Measurements from ENCODE around the gene ALK.

ALK gene

DNA sequence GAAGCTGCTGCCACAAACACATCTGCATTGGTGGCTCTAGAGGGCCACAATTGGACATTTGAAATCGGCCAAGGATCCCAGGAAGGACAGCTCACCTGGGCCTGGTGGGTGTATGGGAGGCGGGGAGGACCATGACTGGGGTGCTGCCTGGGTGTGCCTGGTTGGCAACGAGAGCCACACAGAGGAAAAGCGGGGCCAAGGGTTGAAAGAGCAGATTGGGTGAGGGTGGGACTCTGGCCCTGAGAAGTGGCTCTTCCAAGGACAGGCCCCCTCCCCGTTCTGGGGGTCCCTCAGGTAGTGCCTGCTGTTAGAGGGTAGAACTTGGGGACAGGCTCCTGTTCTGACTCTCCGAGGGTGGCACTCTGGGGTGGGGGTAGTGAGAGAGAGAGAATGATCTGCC, 703.3 kb downstream of the ALK start:
- Histone ChIP-seq H3K36me3 (no peaks in the 10 kb centered on the region), H3K9me3 (ENCODE audit: severe bottlenecking) (no peaks in the 10 kb centered on the region), H3K27ac (no peak overlapping the region), H3K27me3 (ENCODE audit: insufficient read depth, low read depth, severe bottlenecking) (no peaks in the 10 kb centered on the region), H3K4me3 (ENCODE audit: low read depth, low read length) (no peak overlapping the region)
- DNase-seq: no peak
- TF ChIP-seq, protein P1, sequence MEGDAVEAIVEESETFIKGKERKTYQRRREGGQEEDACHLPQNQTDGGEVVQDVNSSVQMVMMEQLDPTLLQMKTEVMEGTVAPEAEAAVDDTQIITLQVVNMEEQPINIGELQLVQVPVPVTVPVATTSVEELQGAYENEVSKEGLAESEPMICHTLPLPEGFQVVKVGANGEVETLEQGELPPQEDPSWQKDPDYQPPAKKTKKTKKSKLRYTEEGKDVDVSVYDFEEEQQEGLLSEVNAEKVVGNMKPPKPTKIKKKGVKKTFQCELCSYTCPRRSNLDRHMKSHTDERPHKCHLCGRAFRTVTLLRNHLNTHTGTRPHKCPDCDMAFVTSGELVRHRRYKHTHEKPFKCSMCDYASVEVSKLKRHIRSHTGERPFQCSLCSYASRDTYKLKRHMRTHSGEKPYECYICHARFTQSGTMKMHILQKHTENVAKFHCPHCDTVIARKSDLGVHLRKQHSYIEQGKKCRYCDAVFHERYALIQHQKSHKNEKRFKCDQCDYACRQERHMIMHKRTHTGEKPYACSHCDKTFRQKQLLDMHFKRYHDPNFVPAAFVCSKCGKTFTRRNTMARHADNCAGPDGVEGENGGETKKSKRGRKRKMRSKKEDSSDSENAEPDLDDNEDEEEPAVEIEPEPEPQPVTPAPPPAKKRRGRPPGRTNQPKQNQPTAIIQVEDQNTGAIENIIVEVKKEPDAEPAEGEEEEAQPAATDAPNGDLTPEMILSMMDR (IDR thresholded peaks at IDR 0.05; ENCODE audit: low read depth, low read length): no peak

DNA sequence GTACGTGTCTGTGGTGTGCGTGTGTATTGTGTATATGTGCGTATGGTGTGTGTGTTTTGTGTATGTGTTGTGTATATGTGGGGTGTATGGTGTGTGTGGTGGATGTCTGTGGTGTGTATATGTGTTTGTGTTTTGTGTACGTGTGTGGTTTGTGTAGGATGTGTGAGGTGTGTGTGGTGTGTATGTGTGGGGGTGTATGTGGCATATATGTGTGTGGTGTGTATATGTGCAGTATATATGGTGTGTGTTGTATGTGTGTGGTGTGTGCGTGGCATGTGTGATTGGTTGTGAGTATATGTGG, 704.8 kb downstream of the ALK start:
- DNase-seq: no peak
- peak overlapping the region; percentile 37 for H3K27ac ChIP-seq
- H3K9me3 ChIP-seq (ENCODE audit: severe bottlenecking): no peaks in the 10 kb centered on the region
- H3K4me3 ChIP-seq (ENCODE audit: low read depth, low read length): no peak overlapping the region
- no peaks in the 10 kb centered on the region for H3K27me3 ChIP-seq (ENCODE audit: insufficient read depth, low read depth, severe bottlenecking)
- TF ChIP-seq, protein P1 (IDR thresholded peaks at IDR 0.05; ENCODE audit: low read depth, low read length): no peak
- H3K36me3 ChIP-seq: no peaks in the 10 kb centered on the region

DNA sequence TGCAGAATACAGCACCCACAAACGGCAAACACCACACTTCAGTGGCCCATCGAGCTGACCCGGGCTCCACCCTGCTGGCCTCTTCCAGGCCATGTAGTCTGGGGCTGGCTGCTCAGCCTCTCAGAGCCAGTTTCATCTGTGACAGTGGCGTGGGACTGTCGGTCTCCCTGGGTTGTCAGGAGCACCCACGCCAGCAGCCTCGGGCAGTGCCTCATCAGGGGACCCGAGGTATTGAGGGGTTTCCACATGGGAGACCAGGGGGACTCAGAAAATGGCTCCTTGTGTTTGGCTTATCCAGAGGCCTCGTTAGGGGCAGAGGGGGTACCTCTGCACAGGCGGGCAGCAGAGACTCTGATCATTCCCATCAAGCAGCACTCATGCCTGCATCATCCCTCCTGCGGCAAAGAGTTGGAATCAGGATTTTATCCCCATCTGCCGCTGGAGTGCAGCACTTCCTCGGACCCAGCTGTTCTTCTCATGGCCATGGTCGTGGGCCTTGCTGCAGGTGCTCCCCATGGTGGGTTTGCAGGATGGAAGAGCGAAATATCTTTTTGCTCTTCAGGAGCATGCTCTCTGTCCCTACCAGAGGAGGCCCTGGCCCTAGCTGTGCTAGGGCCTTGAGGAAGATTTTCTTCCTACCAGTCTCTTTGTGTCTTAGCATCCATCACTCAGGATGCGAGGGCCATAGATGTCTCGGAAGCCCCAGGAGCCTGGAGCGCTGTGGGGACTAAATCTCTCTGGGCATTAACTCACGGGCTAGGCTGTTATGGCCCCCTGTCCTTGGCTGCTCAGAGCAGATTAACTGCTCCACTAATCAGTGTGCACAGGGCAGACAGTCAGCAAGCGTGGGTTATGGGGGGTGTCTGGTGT, 705.4 kb downstream of the ALK start:
- Histone ChIP-seq H3K9me3 (ENCODE audit: severe bottlenecking) (no peaks in the 10 kb centered on the region), H3K4me3 (ENCODE audit: low read depth, low read length) (no peak overlapping the region), H3K27me3 (ENCODE audit: insufficient read depth, low read depth, severe bottlenecking) (no peaks in the 10 kb centered on the region), H3K36me3 (no peaks in the 10 kb centered on the region), H3K27ac (peak overlapping the region; percentile 37)
- DNase-seq: peak; percentile 89
- TF ChIP-seq, protein P1 (IDR thresholded peaks at IDR 0.05; ENCODE audit: low read depth, low read length): peak; percentile 52; the same call in 1 of the 2 replicates

DNA sequence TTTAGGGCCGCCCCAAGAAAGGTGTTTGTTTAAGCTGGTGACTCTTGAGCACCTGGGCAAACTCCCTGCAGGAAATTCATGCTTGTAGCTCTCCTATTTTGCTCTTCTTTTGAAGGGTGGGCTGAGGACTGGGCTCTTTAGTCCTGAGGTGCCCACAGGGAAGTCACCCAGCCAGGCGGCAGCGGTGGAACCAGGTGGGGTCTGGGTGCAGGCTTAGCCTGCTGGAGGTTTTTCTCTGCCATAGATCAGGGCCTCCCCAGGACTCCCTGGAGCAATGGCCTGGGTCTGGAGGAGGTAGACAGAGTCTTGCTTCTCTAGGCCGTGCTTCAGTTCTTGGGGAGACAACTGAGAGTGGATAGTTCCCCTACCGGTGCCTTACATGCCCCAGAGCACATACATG, 706.3 kb downstream of the ALK start:
- Histone ChIP-seq H3K9me3 (ENCODE audit: severe bottlenecking) (no peaks in the 10 kb centered on the region), H3K27ac (no peak overlapping the region), H3K36me3 (no peaks in the 10 kb centered on the region), H3K27me3 (ENCODE audit: insufficient read depth, low read depth, severe bottlenecking) (no peaks in the 10 kb centered on the region), H3K4me3 (ENCODE audit: low read depth, low read length) (no peak overlapping the region)
- DNase-seq: no peak
- TF ChIP-seq, protein P1 (IDR thresholded peaks at IDR 0.05; ENCODE audit: low read depth, low read length): no peak

DNA sequence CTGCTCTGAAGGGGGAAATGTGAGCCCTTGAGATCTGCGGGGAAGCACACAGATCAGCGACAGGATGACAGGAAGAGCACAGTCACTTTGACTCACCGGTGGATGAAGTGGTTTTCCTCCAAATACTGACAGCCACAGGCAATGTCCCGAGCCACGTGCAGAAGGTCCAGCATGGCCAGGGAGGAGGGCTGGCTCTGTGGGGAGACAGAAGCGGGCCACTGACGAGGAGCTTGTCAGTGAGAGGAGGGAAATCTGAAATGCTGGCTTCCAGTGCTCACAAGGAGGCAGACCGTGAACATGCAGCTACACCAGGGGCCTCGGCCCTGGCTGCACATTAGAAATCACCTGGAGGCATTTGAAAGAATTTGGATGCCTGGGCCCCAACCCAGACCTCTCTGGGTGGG, 707.5 kb downstream of the ALK start:
- Histone ChIP-seq H3K9me3 (ENCODE audit: severe bottlenecking) (no peaks in the 10 kb centered on the region), H3K27me3 (ENCODE audit: insufficient read depth, low read depth, severe bottlenecking) (no peaks in the 10 kb centered on the region)
- TF ChIP-seq, protein P1 (IDR thresholded peaks at IDR 0.05; ENCODE audit: low read depth, low read length): no peak

DNA sequence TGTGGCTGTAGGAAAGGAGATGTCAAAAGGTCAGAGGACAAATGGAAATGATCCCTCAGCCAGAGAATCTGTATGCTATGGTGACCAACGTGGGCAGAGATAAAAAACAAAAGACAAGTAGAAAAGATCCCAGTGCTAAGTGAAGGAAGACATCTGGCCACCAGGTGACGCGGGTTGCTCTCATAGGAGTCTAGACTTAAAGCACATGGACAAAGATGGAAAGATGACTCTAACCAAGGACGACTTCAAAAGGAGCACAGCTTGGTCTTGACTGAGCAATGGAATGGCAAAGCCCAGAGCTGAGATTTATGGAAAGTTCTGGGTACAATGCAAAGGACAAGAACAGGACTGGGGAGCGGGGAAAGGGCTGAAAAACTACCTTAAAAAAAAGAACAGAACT, 709.4 kb downstream of the ALK start:
- Histone ChIP-seq H3K27ac (no peak overlapping the region), H3K36me3 (no peaks in the 10 kb centered on the region), H3K4me3 (ENCODE audit: low read depth, low read length) (no peak overlapping the region), H3K9me3 (ENCODE audit: severe bottlenecking) (no peaks in the 10 kb centered on the region), H3K27me3 (ENCODE audit: insufficient read depth, low read depth, severe bottlenecking) (no peaks in the 10 kb centered on the region)
- TF ChIP-seq, protein P1 (IDR thresholded peaks at IDR 0.05; ENCODE audit: low read depth, low read length): 0 out of 2 replicates have a peak, but pooled peaks have one; percentile 7
- no peak for DNase-seq

More for the DNA sequence above, 707.5 kb downstream of the ALK start:
- no peak for DNase-seq
- Histone ChIP-seq H3K27ac (no peak overlapping the region), H3K36me3 (no peaks in the 10 kb centered on the region), H3K4me3 (ENCODE audit: low read depth, low read length) (no peak overlapping the region)

Measured in WERI-Rb-1 (cell line).